Central memory CD8-positive, alpha-beta T cell (primary cell): ENCODE data around the gene DLST.
"Not testable (repeated sequence)": the region's sequence is repeated elsewhere in the genome, so short reads cannot be mapped to it uniquely, and the experiment has no call there.

Source experiments
- ATAC-seq: fragments of 150-1000 bp; cut with Tn5 transposase; replicated peaks from 2 replicates; pipeline ENCODE4 v1.10.0; 2022; ENCODE audit warnings: mild to moderate bottlenecking, moderate FRiP score, moderate number of reproducible peaks; ENCODE audit not compliant: poor library complexity, severe bottlenecking; ENCODE audit errors: extremely low read depth
- DNase-seq, 2 donors: peaks; one replicate each; pipeline ENCODE4 v3.0.0; 2021; ENCODE audit warnings: low spot score in 2 of 2
- H3K27ac Mint-ChIP-seq: one replicate; pipeline ENCODE4 v1.8.0; 2022; ENCODE audit warnings: low read depth, mild to moderate bottlenecking, moderate library complexity, mixed read lengths
- H3K27me3 Mint-ChIP-seq: one replicate; pipeline ENCODE4 v1.8.0; 2022; ENCODE audit warnings: mixed read lengths
- H3K36me3 Mint-ChIP-seq: one replicate; pipeline ENCODE4 v1.8.0; 2022; ENCODE audit warnings: mild to moderate bottlenecking, moderate library complexity, mixed read lengths; ENCODE audit not compliant: insufficient read depth
- H3K4me1 Mint-ChIP-seq: one replicate; pipeline ENCODE4 v1.8.0; 2022; ENCODE audit warnings: mixed read lengths
- H3K4me3 Mint-ChIP-seq: one replicate; pipeline ENCODE4 v1.8.0; 2022; ENCODE audit warnings: mild to moderate bottlenecking, moderate library complexity, mixed read lengths
- H3K9me3 Mint-ChIP-seq: one replicate; pipeline ENCODE4 v1.8.0; 2022; ENCODE audit warnings: mixed read lengths

The DLST gene

GRCh38 chr14:74932936-74933335, 51.2 kb downstream of the DLST start:
- H3K4me1 Mint-ChIP-seq, ATAC-seq, DNase-seq, H3K27ac Mint-ChIP-seq, H3K9me3 Mint-ChIP-seq, H3K4me3 Mint-ChIP-seq, H3K36me3 Mint-ChIP-seq: not testable (repeated sequence)
- peaks cover 33% of the 10 kb centered on the region for H3K27me3 Mint-ChIP-seq

GRCh38 chr14:74934041-74934440, 52.3 kb downstream of the DLST start:
- DNase-seq (no peak), ATAC-seq (no peak)
- H3K4me1 Mint-ChIP-seq = peaks cover 5% of the 10 kb centered on the region
- H3K36me3 Mint-ChIP-seq = peaks cover 2% of the 10 kb centered on the region
- no peak overlapping the region for H3K4me3 Mint-ChIP-seq
- no peak overlapping the region for H3K27ac Mint-ChIP-seq
- no peaks in the 10 kb centered on the region for H3K9me3 Mint-ChIP-seq
- H3K27me3 Mint-ChIP-seq = peaks cover 33% of the 10 kb centered on the region

GRCh38 chr14:74934476-74935359, 53.0 kb downstream of the DLST start:
- Mint-ChIP-seq H3K4me3 (no peak overlapping the region), H3K4me1 (peaks cover 5% of the 10 kb centered on the region), H3K27me3 (peaks cover 33% of the 10 kb centered on the region), H3K9me3 (no peaks in the 10 kb centered on the region), H3K27ac (no peak overlapping the region), H3K36me3 (peaks cover 2% of the 10 kb centered on the region)
- ATAC-seq (no peak), DNase-seq (no peak)

- Mint-ChIP-seq H3K27me3 (peaks cover 33% of the 10 kb centered on the region), H3K9me3 (no peaks in the 10 kb centered on the region), H3K4me1 (peaks cover 11% of the 10 kb centered on the region), H3K27ac (no peak overlapping the region), H3K36me3 (peaks cover 2% of the 10 kb centered on the region), H3K4me3 (no peak overlapping the region)
- no peak for DNase-seq
- ATAC-seq = no peak
Measured at GRCh38 chr14:74935360-74935680, 53.6 kb downstream of the DLST start.

- DNase-seq = no peak
- Mint-ChIP-seq H3K27me3 (peaks cover 29% of the 10 kb centered on the region), H3K36me3 (peaks cover 2% of the 10 kb centered on the region), H3K4me1 (peaks cover 14% of the 10 kb centered on the region), H3K9me3 (no peaks in the 10 kb centered on the region), H3K4me3 (no peak overlapping the region), H3K27ac (no peak overlapping the region)
- no peak for ATAC-seq
Measured at GRCh38 chr14:74936151-74936550, 54.4 kb downstream of the DLST start.

- H3K4me3 Mint-ChIP-seq = no peak overlapping the region
- no peak overlapping the region for H3K27ac Mint-ChIP-seq
- H3K4me1 Mint-ChIP-seq = peaks cover 19% of the 10 kb centered on the region
- peaks cover 23% of the 10 kb centered on the region for H3K27me3 Mint-ChIP-seq
- peaks cover 2% of the 10 kb centered on the region for H3K36me3 Mint-ChIP-seq
- DNase-seq (no peak), ATAC-seq (no peak)
- H3K9me3 Mint-ChIP-seq = no peaks in the 10 kb centered on the region
Measured at GRCh38 chr14:74936731-74937130, 55.0 kb downstream of the DLST start.

- H3K27ac Mint-ChIP-seq = no peak overlapping the region
- H3K4me3 Mint-ChIP-seq = no peak overlapping the region
- ATAC-seq (no peak), DNase-seq (no peak)
- peaks cover 19% of the 10 kb centered on the region for H3K27me3 Mint-ChIP-seq
- H3K36me3 Mint-ChIP-seq = peaks cover 2% of the 10 kb centered on the region
- H3K9me3 Mint-ChIP-seq = no peaks in the 10 kb centered on the region
- H3K4me1 Mint-ChIP-seq = peaks cover 24% of the 10 kb centered on the region
Measured at GRCh38 chr14:74937171-74937570, 55.5 kb downstream of the DLST start.

- Mint-ChIP-seq H3K27me3 (peaks cover 2% of the 10 kb centered on the region), H3K36me3 (no peaks in the 10 kb centered on the region), H3K4me3 (no peak overlapping the region), H3K9me3 (no peaks in the 10 kb centered on the region), H3K4me1 (peaks cover 24% of the 10 kb centered on the region), H3K27ac (no peak overlapping the region)
- ATAC-seq (no peak), DNase-seq (no peak)
Measured at GRCh38 chr14:74938531-74939495, 57.1 kb downstream of the DLST start.

GRCh38 chr14:74940956-74941565, 59.3 kb downstream of the DLST start:
- H3K9me3 Mint-ChIP-seq = no peaks in the 10 kb centered on the region
- H3K27ac Mint-ChIP-seq = peak overlapping the region; percentile 86
- peak overlapping the region; percentile 69 for H3K4me3 Mint-ChIP-seq
- H3K36me3 Mint-ChIP-seq = no peaks in the 10 kb centered on the region
- no peaks in the 10 kb centered on the region for H3K27me3 Mint-ChIP-seq
- DNase-seq = no peak
- peaks cover 25% of the 10 kb centered on the region for H3K4me1 Mint-ChIP-seq
- no peak for ATAC-seq

GRCh38 chr14:74941676-74942097, 60.0 kb downstream of the DLST start:
- H3K9me3 Mint-ChIP-seq = no peaks in the 10 kb centered on the region
- ATAC-seq = peak; percentile 67
- no peaks in the 10 kb centered on the region for H3K27me3 Mint-ChIP-seq
- H3K27ac Mint-ChIP-seq = peak overlapping the region; percentile 86
- no peaks in the 10 kb centered on the region for H3K36me3 Mint-ChIP-seq
- DNase-seq = no peak
- peak overlapping the region; percentile 69 for H3K4me3 Mint-ChIP-seq
- H3K4me1 Mint-ChIP-seq = peaks cover 31% of the 10 kb centered on the region

- H3K27ac Mint-ChIP-seq = peak overlapping the region; percentile 86
- no peaks in the 10 kb centered on the region for H3K27me3 Mint-ChIP-seq
- peak overlapping the region; percentile 69 for H3K4me3 Mint-ChIP-seq
- no peak for DNase-seq
- no peak for ATAC-seq
- no peaks in the 10 kb centered on the region for H3K36me3 Mint-ChIP-seq
- peaks cover 28% of the 10 kb centered on the region for H3K4me1 Mint-ChIP-seq
- H3K9me3 Mint-ChIP-seq = no peaks in the 10 kb centered on the region
Measured at GRCh38 chr14:74942181-74942580, 60.5 kb downstream of the DLST start.

GRCh38 chr14:74942608-74943007, 60.9 kb downstream of the DLST start:
- Mint-ChIP-seq H3K27ac (peak overlapping the region; percentile 86), H3K36me3 (no peaks in the 10 kb centered on the region), H3K4me1 (peaks cover 27% of the 10 kb centered on the region), H3K4me3 (peak overlapping the region; percentile 69), H3K27me3 (no peaks in the 10 kb centered on the region), H3K9me3 (no peaks in the 10 kb centered on the region)
- ATAC-seq = no peak
- DNase-seq = no peak
